Common myeloid progenitor, CD34-positive (primary cell): ENCODE measurements around the gene SLC22A13.

Experiments used
- CTCF ChIA-PET: fragments of 350-600 bp; sonication (Branson Sonifier 250); formaldehyde crosslinking; loops from one replicate; lab custom pipeline; 2021; ENCODE audit warnings: antibody characterized with exemption; lab: Charles Lee
- POLR2A ChIA-PET: fragments of 350-600 bp; sonication (Branson Sonifier 250); formaldehyde crosslinking; loops from one replicate; lab custom pipeline; 2021; ENCODE audit warnings: antibody characterized with exemption; lab: Charles Lee
- DNase-seq, 3 donors: peaks; one replicate each; pipeline versions ENCODE4 v3.0.0 to v3.0.0-alpha.2; 2013
- H3K27ac ChIP-seq, 2 experiments: 1 replicate in 1 of 2; 2 replicates in 1 of 2; pipeline ENCODE4 v1.7.0; 2013; ENCODE audit warnings: inconsistent platforms in 2 of 2, low read length in 2 of 2, mild to moderate bottlenecking in 2 of 2, low read depth in 1 of 2, moderate library complexity in 1 of 2; ENCODE audit not compliant: severe bottlenecking in 2 of 2, insufficient read depth in 1 of 2, poor library complexity in 1 of 2
- H3K27me3 ChIP-seq, 5 experiments: replicated peaks in 2 of 5; 1 replicate in 3 of 5; 2 replicates in 2 of 5; pipeline versions ENCODE4 v1.6.1 to v1.7.0; 2013; ENCODE audit warnings: low read length in 4 of 5, mild to moderate bottlenecking in 2 of 5, moderate library complexity in 2 of 5, inconsistent platforms in 1 of 5; ENCODE audit not compliant: insufficient read depth in 5 of 5, control insufficient read depth in 4 of 5
- H3K36me3 ChIP-seq, 4 experiments: 1 replicate in 2 of 4; 2 replicates in 2 of 4; pipeline versions ENCODE4 v1.6.1 to v1.7.0; 2013; ENCODE audit warnings: low read length in 3 of 4, control low read depth in 1 of 4, mild to moderate bottlenecking in 1 of 4; ENCODE audit not compliant: control insufficient read depth in 4 of 4, insufficient read depth in 4 of 4
- H3K4me1 ChIP-seq, 4 experiments: 1 replicate in 3 of 4; 2 replicates in 1 of 4; pipeline versions ENCODE4 v1.6.1 to v1.7.1; 2013; ENCODE audit warnings: low read length in 3 of 4, mild to moderate bottlenecking in 3 of 4, control low read depth in 1 of 4, inconsistent platforms in 1 of 4, moderate library complexity in 1 of 4; ENCODE audit not compliant: control insufficient read depth in 4 of 4, insufficient read depth in 4 of 4; ENCODE audit errors: control extremely low read depth in 1 of 4
- H3K4me3 ChIP-seq, 7 experiments: 1 replicate in 4 of 7; 2 replicates in 3 of 7; pipeline versions ENCODE4 v1.5.1 to v1.7.0; 2013; ENCODE audit warnings: mild to moderate bottlenecking in 7 of 7, low read length in 6 of 7, moderate library complexity in 6 of 7, inconsistent platforms in 2 of 7, low read depth in 2 of 7, control low read depth in 1 of 7; ENCODE audit not compliant: insufficient read depth in 4 of 7, control insufficient read depth in 1 of 7; ENCODE audit errors: extremely low read depth in 1 of 7
- H3K9me3 ChIP-seq, 5 experiments: 1 replicate in 4 of 5; 2 replicates in 1 of 5; pipeline versions ENCODE4 v1.6.1 to v1.7.1; 2013; ENCODE audit warnings: low read length in 4 of 5, mild to moderate bottlenecking in 2 of 5, inconsistent platforms in 1 of 5, low read depth in 1 of 5, moderate library complexity in 1 of 5; ENCODE audit not compliant: control insufficient read depth in 4 of 5, insufficient read depth in 2 of 5; ENCODE audit errors: control extremely low read depth in 1 of 5
- WGBS: methylation state at CpG from one replicate; pipeline ENCODE4 v1.1.5; 2013; ENCODE audit not compliant: insufficient coverage; 5-methylcytosine and 5-hydroxymethylcytosine counted together

The SLC22A13 gene

GRCh38 chr3:38270606-38271005 is 5.0 kb downstream of the SLC22A13 start:
- Histone ChIP-seq H3K27ac (no peak overlapping the region), H3K4me1 (peaks cover 6 to 35% (median 31%) of the 10 kb centered on the region in 4 experiments), H3K36me3 (no peaks in the 10 kb centered on the region), H3K9me3 (no peaks in the 10 kb centered on the region), H3K4me3 (no peak overlapping the region), H3K27me3 (no peaks in the 10 kb centered on the region)
- no peak for DNase-seq
- ChIA-PET POLR2A (no interaction called here), CTCF (interaction anchor here (1.2 kb wide), 1 partner anchor 19 kb away, joined by 4 read pairs; no protein-coding TSS in a partner anchor)
- WGBS = 100% methylated on average over 1 of the region's 3 CpGs

GRCh38 chr3:38271553-38271952 is 5.9 kb downstream of the SLC22A13 start:
- Histone ChIP-seq H3K4me3 (no peak overlapping the region), H3K27ac (no peak overlapping the region), H3K27me3 (no peaks in the 10 kb centered on the region), H3K9me3 (no peaks in the 10 kb centered on the region), H3K36me3 (no peaks in the 10 kb centered on the region), H3K4me1 (peaks cover 6 to 26% (median 24%) of the 10 kb centered on the region in 4 experiments)
- CTCF ChIA-PET = no interaction called here
- WGBS = 100% methylated on average over 4 of the region's 5 CpGs
- POLR2A ChIA-PET = no interaction called here
- no peak for DNase-seq

GRCh38 chr3:38274864-38275649 is 9.4 kb downstream of the SLC22A13 start:
- no peaks in the 10 kb centered on the region for H3K9me3 ChIP-seq
- H3K4me3 ChIP-seq = no peak overlapping the region
- 93% methylated on average over 19 of the region's 21 CpGs for WGBS
- H3K27ac ChIP-seq = no peak overlapping the region
- POLR2A ChIA-PET = no interaction called here
- no peaks in the 10 kb centered on the region for H3K27me3 ChIP-seq
- DNase-seq = no peak
- CTCF ChIA-PET = no interaction called here
- H3K4me1 ChIP-seq = no peaks in the 10 kb centered on the region
- no peaks in the 10 kb centered on the region for H3K36me3 ChIP-seq

GRCh38 chr3:38275658-38276057 is 10.0 kb downstream of the SLC22A13 start:
- DNase-seq = no peak
- Histone ChIP-seq H3K27ac (no peak overlapping the region), H3K27me3 (no peaks in the 10 kb centered on the region), H3K4me3 (no peak overlapping the region), H3K4me1 (no peaks in the 10 kb centered on the region), H3K36me3 (no peaks in the 10 kb centered on the region), H3K9me3 (no peaks in the 10 kb centered on the region)
- WGBS = 96% methylated on average over 6 of the region's 8 CpGs
- CTCF ChIA-PET = no interaction called here
- POLR2A ChIA-PET = no interaction called here

GRCh38 chr3:38276081-38276916 is 10.7 kb downstream of the SLC22A13 start:
- Histone ChIP-seq H3K27ac (no peak overlapping the region), H3K4me3 (no peak overlapping the region), H3K27me3 (no peaks in the 10 kb centered on the region), H3K4me1 (peaks cover 0 to 3% (median 0%) of the 10 kb centered on the region in 4 experiments), H3K9me3 (no peaks in the 10 kb centered on the region), H3K36me3 (no peaks in the 10 kb centered on the region)
- 98% methylated on average over 8 of the region's 13 CpGs for WGBS
- CTCF ChIA-PET = interaction anchor here (0.7 kb wide), 1 partner anchor 22 kb away, joined by 4 read pairs; no protein-coding TSS in a partner anchor
- DNase-seq = no peak
- POLR2A ChIA-PET = no interaction called here

GRCh38 chr3:38276917-38277630 is 11.5 kb downstream of the SLC22A13 start:
- H3K36me3 ChIP-seq = no peaks in the 10 kb centered on the region
- no peak overlapping the region for H3K27ac ChIP-seq
- DNase-seq = no peak
- WGBS = 99% methylated on average over 11 of the region's 13 CpGs
- ChIA-PET CTCF (interaction anchor here (0.7 kb wide), 1 partner anchor 22 kb away, joined by 4 read pairs; no protein-coding TSS in a partner anchor), POLR2A (no interaction called here)
- no peaks in the 10 kb centered on the region for H3K9me3 ChIP-seq
- no peaks in the 10 kb centered on the region for H3K27me3 ChIP-seq
- peaks cover 0 to 3% (median 0%) of the 10 kb centered on the region in 4 experiments for H3K4me1 ChIP-seq
- H3K4me3 ChIP-seq = no peak overlapping the region
